Measurements from ENCODE around the gene NTN3. TPM values are rescaled to one million over a fixed set of nuclear protein-coding genes. Genes with fewer than 3 reads are reported as not detected.
"Not testable (repeated sequence)": the region's sequence is repeated elsewhere in the genome, so short reads cannot be mapped to it uniquely, and the experiment has no call there.

Gene NTN3
- total RNA-seq, 1 experiment from 2014 or later: not detected

- no peak for DNase-seq (ENCODE audit: low read depth)
These were observed 5.6 kb downstream of the NTN3 start for GRCh38 chr16:2476741-2477140.

GRCh38 chr16:2477327-2477726, 6.2 kb downstream of the NTN3 start:
- no peak for DNase-seq (ENCODE audit: low read depth)

- DNase-seq (ENCODE audit: low read depth): no peak
These were observed 7.2 kb downstream of the NTN3 start for GRCh38 chr16:2478279-2478678.

- DNase-seq (ENCODE audit: low read depth): not testable (repeated sequence)
These were observed 8.9 kb downstream of the NTN3 start for GRCh38 chr16:2479996-2480395.

- no peak for DNase-seq (ENCODE audit: low read depth)
These were observed 9.9 kb downstream of the NTN3 start for GRCh38 chr16:2480948-2481347.

- no peak for DNase-seq (ENCODE audit: low read depth)
These were observed 10.6 kb downstream of the NTN3 start for GRCh38 chr16:2481676-2482075.

GRCh38 chr16:2482249-2482648, 11.2 kb downstream of the NTN3 start:
- DNase-seq (ENCODE audit: low read depth): no peak

- no peak for DNase-seq (ENCODE audit: low read depth)
These were observed 11.8 kb downstream of the NTN3 start for GRCh38 chr16:2482708-2483534.

- DNase-seq (ENCODE audit: low read depth): no peak
These were observed 13.1 kb downstream of the NTN3 start for GRCh38 chr16:2483939-2484897.

GRCh38 chr16:2484898-2485508, 13.9 kb downstream of the NTN3 start:
- no peak for DNase-seq (ENCODE audit: low read depth)

- no peak for DNase-seq (ENCODE audit: low read depth)
These were observed 14.9 kb downstream of the NTN3 start for GRCh38 chr16:2485811-2486507.

GRCh38 chr16:2486645-2487516, 15.8 kb downstream of the NTN3 start:
- DNase-seq (ENCODE audit: low read depth): no peak

GRCh38 chr16:2487517-2487842, 16.4 kb downstream of the NTN3 start:
- no peak for DNase-seq (ENCODE audit: low read depth)

- no peak for DNase-seq (ENCODE audit: low read depth)
These were observed 16.9 kb downstream of the NTN3 start for GRCh38 chr16:2487903-2488531.

- no peak for DNase-seq (ENCODE audit: low read depth)
These were observed 18.5 kb downstream of the NTN3 start for GRCh38 chr16:2489581-2489980.

- DNase-seq (ENCODE audit: low read depth): no peak
These were observed 19.4 kb downstream of the NTN3 start for GRCh38 chr16:2490190-2491105.

- DNase-seq (ENCODE audit: low read depth): no peak
These were observed 21.2 kb downstream of the NTN3 start for GRCh38 chr16:2492292-2492691.

GRCh38 chr16:2493605-2494004, 22.5 kb downstream of the NTN3 start:
- DNase-seq (ENCODE audit: low read depth): no peak

GRCh38 chr16:2494616-2495015, 23.5 kb downstream of the NTN3 start:
- DNase-seq (ENCODE audit: low read depth): no peak

Data from HT1080 (cell line).